HepG2 (cell line): ENCODE data around the gene ZNF503. TPM values are rescaled to one million over a fixed set of nuclear protein-coding genes. Genes with fewer than 3 reads are reported as not detected.

Experiments
- FOXA1 ChIP-seq, 2 experiments: fragments of 450-650 bp in 1 of 2; sonication (generic) in 1 of 2; formaldehyde crosslinking in 1 of 2; IDR thresholded peaks; 2 replicates each; pipeline versions ENCODE4 v1.4.0 to v1.6.1; 2016 to 2020; ENCODE audit warnings: missing genetic modification reagents in 1 of 2
- HNF4A ChIP-seq: sonication (generic); formaldehyde crosslinking; IDR thresholded peaks from 2 replicates; pipeline ENCODE4 v1.4.0; 2020; ENCODE audit warnings: missing genetic modification reagents
- HOXA5 ChIP-seq: sonication (generic); formaldehyde crosslinking; IDR thresholded peaks from 2 replicates; pipeline ENCODE4 v1.4.0; 2020; ENCODE audit warnings: missing genetic modification reagents
- IRF9 ChIP-seq: sonication (generic); formaldehyde crosslinking; IDR thresholded peaks from 2 replicates; pipeline ENCODE4 v1.8.0; 2022; ENCODE audit warnings: missing genetic modification reagents, mild to moderate bottlenecking, borderline replicate concordance
- ISX ChIP-seq: sonication (generic); formaldehyde crosslinking; conservative IDR thresholded peaks from 2 replicates; pipeline ENCODE4 v1.5.0; 2020; ENCODE audit warnings: missing genetic modification reagents
- JUND ChIP-seq: sonication (generic); formaldehyde crosslinking; IDR thresholded peaks from 2 replicates; pipeline ENCODE4 v1.8.0; 2022; ENCODE audit warnings: mild to moderate bottlenecking, missing genetic modification reagents
- MAX ChIP-seq: IDR thresholded peaks from 2 replicates; pipeline ENCODE4 v1.6.1; 2012; ENCODE audit warnings: inconsistent platforms
- NFE2L2 ChIP-seq: fragments of 150-350 bp; IDR thresholded peaks from 2 replicates; pipeline ENCODE4 v1.6.1; 2014; ENCODE audit warnings: low read length
- NR1H2 ChIP-seq: sonication (generic); formaldehyde crosslinking; IDR thresholded peaks from 2 replicates; pipeline ENCODE4 v1.8.1; 2022; ENCODE audit warnings: low read depth, missing genetic modification reagents, borderline replicate concordance
- PAX8 ChIP-seq: sonication (generic); formaldehyde crosslinking; IDR thresholded peaks from 2 replicates; pipeline ENCODE4 v1.8.0; 2022; ENCODE audit warnings: mild to moderate bottlenecking, missing genetic modification reagents, borderline replicate concordance
- RFX5 ChIP-seq: IDR thresholded peaks from 2 replicates; pipeline ENCODE4 v1.6.1; 2011; ENCODE audit warnings: low read depth, low read length, improper control_type of control experiment
- TAF1 ChIP-seq: sonication (generic); formaldehyde crosslinking; IDR thresholded peaks from 2 replicates; pipeline ENCODE4 v1.4.0; 2020; ENCODE audit warnings: missing genetic modification reagents
- THAP8 ChIP-seq: sonication (generic); formaldehyde crosslinking; IDR thresholded peaks from 2 replicates; pipeline ENCODE4 v1.5.1; 2020; ENCODE audit warnings: missing genetic modification reagents, mild to moderate bottlenecking, borderline replicate concordance
- TRIM22 ChIP-seq: fragments of 450-650 bp; IDR thresholded peaks from 2 replicates; pipeline ENCODE4 v1.6.1; 2017
- ZC3H4 ChIP-seq: sonication (generic); formaldehyde crosslinking; IDR thresholded peaks from 2 replicates; pipeline ENCODE4 v1.4.0; 2020; ENCODE audit warnings: missing genetic modification reagents, borderline replicate concordance
- ZEB1 ChIP-seq: IDR thresholded peaks from 2 replicates; pipeline ENCODE4 v1.6.1; 2012; ENCODE audit warnings: mild to moderate bottlenecking, low read depth, inconsistent platforms; ENCODE audit not compliant: insufficient replicate concordance
- ZFX ChIP-seq: sonication (generic); formaldehyde crosslinking; IDR thresholded peaks from 2 replicates; pipeline ENCODE4 v1.4.0; 2020; ENCODE audit warnings: mild to moderate bottlenecking, low read depth, missing genetic modification reagents, moderate library complexity
- ZNF138 ChIP-seq: sonication (generic); formaldehyde crosslinking; IDR thresholded peaks from 2 replicates; pipeline ENCODE4 v1.5.0; 2020; ENCODE audit warnings: mild to moderate bottlenecking, low read depth, missing genetic modification reagents
- ZNF44 ChIP-seq: sonication (generic); formaldehyde crosslinking; IDR thresholded peaks from 2 replicates; pipeline ENCODE4 v1.5.1; 2020; ENCODE audit warnings: mild to moderate bottlenecking, missing genetic modification reagents
- ZNF547 ChIP-seq: sonication (generic); formaldehyde crosslinking; IDR thresholded peaks from 2 replicates; pipeline ENCODE4 v1.5.1; 2020; ENCODE audit warnings: mild to moderate bottlenecking, missing genetic modification reagents
- ZNF616 ChIP-seq: sonication (generic); formaldehyde crosslinking; IDR thresholded peaks from 2 replicates; pipeline ENCODE4 v1.5.0; 2020; ENCODE audit warnings: low read depth, mild to moderate bottlenecking, missing genetic modification reagents
- ZNF674 ChIP-seq: sonication (generic); formaldehyde crosslinking; IDR thresholded peaks from 2 replicates; pipeline ENCODE4 v1.5.0; 2020; ENCODE audit warnings: low read depth, mild to moderate bottlenecking, missing genetic modification reagents
- polyA plus RNA-seq, 8 experiments: library from polyadenylated mRNA; depleted of rRNA in 3 of 8; stranded (reverse) in 7 of 8; unstranded in 1 of 8; fragments of >200 nt; fragmentation: Illumina TruSeq in 4 of 8; extraction: Trizol in 4 of 8; gene quantifications; 2 replicates each; pipeline versions ENCODE4 v1.2.1 to v1.2.3, GENCODE V29; 2011 to 2016; ENCODE audit warnings: low read depth in 4 of 8, missing spikeins in 1 of 8, mixed read lengths in 1 of 8; ENCODE audit not compliant: insufficient read depth in 1 of 8
- total RNA-seq, 5 experiments: library from RNA; depleted of rRNA; stranded (reverse); fragments of >200 nt; fragmentation: Illumina TruSeq; extraction: Trizol; gene quantifications; 2 replicates each; pipeline ENCODE4 v1.2.3, GENCODE V29; 2016; ENCODE audit warnings: low read depth in 1 of 5
- TF ChIP-seq, protein P1 (sequence below): sonication (generic); formaldehyde crosslinking; IDR thresholded peaks from 2 replicates; pipeline ENCODE4 v1.5.0; 2020; ENCODE audit warnings: mild to moderate bottlenecking, missing genetic modification reagents

Gene ZNF503
- total and polyA plus RNA-seq, 2 of the 13 experiments (the other 11 are each of a cell fraction or from before 2014, with no cell fraction given) = 2.7 to 8.3 TPM

DNA sequence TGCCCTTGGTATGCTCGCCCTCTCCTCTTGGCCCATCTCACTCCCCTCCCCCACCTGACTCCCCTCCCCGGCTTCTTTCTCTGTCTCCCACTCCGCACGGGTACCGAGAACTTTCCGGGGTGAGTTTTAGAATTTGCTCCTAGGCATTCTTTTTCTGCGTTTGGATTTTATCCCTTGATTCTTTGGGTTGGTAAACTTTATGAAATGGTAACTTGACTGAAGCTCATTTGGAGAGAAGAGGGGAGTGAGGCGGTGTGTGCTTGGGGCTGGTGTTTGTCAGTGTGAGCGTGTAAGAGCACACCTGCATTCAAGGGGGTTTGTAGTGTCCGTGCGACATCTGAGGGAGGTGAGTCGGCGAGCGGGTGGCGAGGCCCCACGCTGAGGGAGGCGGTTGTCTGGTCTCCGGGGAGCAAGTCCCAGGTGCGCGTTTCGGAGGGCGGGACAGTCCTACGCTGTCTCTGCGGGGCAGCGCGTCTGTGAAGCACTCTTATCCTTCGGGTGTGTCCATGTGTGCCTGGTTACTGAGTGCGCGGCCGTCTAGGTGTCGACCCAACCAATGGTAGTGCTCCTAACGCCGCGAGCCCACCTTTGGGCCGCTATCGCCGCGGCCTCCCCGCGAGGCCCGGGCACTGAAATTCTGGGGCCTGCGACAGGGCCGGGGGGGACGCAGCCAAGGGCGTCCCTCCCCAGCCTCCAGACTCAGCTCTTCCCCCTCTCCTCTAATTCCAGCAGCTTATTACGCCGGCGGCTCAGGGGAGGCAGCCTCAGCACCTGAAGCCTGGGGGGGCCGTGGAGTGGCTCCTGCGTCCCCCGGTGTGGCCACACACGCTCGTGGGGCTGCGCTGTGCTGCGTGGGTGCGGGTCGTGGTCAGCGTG lies 2.6 kb upstream of the ZNF503 start (continued):
- no peak for TF ChIP-seq TRIM22
- TF ChIP-seq ZNF138 (CRISPR knock-in tag) = peak; percentile 46; the same call in 1 of the 2 replicates
- TF ChIP-seq PAX8 = no peak; the same call in 1 of the 2 replicates
- no peak for TF ChIP-seq IRF9 (CRISPR knock-in tag)
- 0 out of 2 replicates have a peak, but pooled peaks have one; percentile 9 for TF ChIP-seq JUND (CRISPR knock-in tag)
- no peak for TF ChIP-seq ZNF44
- TF ChIP-seq ZEB1 = no peak
- no peak; the same call in 1 of the 2 replicates for TF ChIP-seq HNF4A
- peak; percentile 58 for TF ChIP-seq ZFX (CRISPR knock-in tag)
- TF ChIP-seq ZNF674 (CRISPR knock-in tag) = no peak
- 0 out of 2 replicates have a peak, but pooled peaks have one; percentile 34 for TF ChIP-seq NR1H2 (CRISPR knock-in tag)
- 0 out of 2 replicates have a peak, but pooled peaks have one; percentile 69 for TF ChIP-seq THAP8 (CRISPR knock-in tag)
- TF ChIP-seq TAF1 = peak; percentile 74
- TF ChIP-seq FOXA1 (IDR thresholded peaks at IDR 0.05) = no peak
- 0 out of 2 replicates have a peak, but pooled peaks have one; percentile 13 for TF ChIP-seq FOXA1 (CRISPR knock-in tag; IDR thresholded peaks at IDR 0.05)
- TF ChIP-seq, protein P1, sequence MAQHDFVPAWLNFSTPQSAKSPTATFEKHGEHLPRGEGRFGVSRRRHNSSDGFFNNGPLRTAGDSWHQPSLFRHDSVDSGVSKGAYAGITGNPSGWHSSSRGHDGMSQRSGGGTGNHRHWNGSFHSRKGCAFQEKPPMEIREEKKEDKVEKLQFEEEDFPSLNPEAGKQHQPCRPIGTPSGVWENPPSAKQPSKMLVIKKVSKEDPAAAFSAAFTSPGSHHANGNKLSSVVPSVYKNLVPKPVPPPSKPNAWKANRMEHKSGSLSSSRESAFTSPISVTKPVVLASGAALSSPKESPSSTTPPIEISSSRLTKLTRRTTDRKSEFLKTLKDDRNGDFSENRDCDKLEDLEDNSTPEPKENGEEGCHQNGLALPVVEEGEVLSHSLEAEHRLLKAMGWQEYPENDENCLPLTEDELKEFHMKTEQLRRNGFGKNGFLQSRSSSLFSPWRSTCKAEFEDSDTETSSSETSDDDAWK = no peak
- TF ChIP-seq ISX (CRISPR knock-in tag) = 0 out of 2 replicates have a peak, but pooled peaks have one; percentile 76
- TF ChIP-seq ZC3H4 (CRISPR knock-in tag) = peak; percentile 37; the same call in 1 of the 2 replicates
- 0 out of 2 replicates have a peak, but pooled peaks have one; percentile 30 for TF ChIP-seq ZNF616 (CRISPR knock-in tag)
- peak; percentile 35 for TF ChIP-seq MAX
- TF ChIP-seq NFE2L2 = no peak
- TF ChIP-seq RFX5 = peak; percentile 97
- 0 out of 2 replicates have a peak, but pooled peaks have one; percentile 80 for TF ChIP-seq ZNF547 (CRISPR knock-in tag)
- TF ChIP-seq HOXA5 = no peak
